BJ (cell line): ENCODE results near the gene LAMA3. TPM values are rescaled to one million over a fixed set of nuclear protein-coding genes. Genes with fewer than 3 reads are reported as not detected.

ENCODE experiments used
- CTCF ChIA-PET: fragments of 350-600 bp; formaldehyde crosslinking; extraction: SDS; loops from one replicate; lab custom pipeline; 2021; ENCODE audit warnings: antibody characterized with exemption, inconsistent platforms; lab: Yijun Ruan, JAX
- POLR2A ChIA-PET: fragments of 300-600 bp; sonication (Branson Sonifier 250); formaldehyde crosslinking; extraction: SDS; loops from one replicate; lab custom pipeline; 2021; ENCODE audit warnings: antibody characterized with exemption; lab: Charles Lee
- DNase-seq: peaks from one replicate; pipeline ENCODE4 v3.0.0-alpha.2; 2011; ENCODE audit warnings: low read depth
- H3K27me3 ChIP-seq: 2 replicates; pipeline ENCODE4 v1.6.0; 2011; ENCODE audit warnings: low read length; ENCODE audit not compliant: control insufficient read depth, insufficient read depth
- H3K36me3 ChIP-seq: 2 replicates; pipeline ENCODE4 v1.5.1; 2011; ENCODE audit warnings: low read length; ENCODE audit not compliant: control insufficient read depth, insufficient read depth
- H3K4me3 ChIP-seq: 2 replicates; pipeline ENCODE4 v1.5.1; 2011; ENCODE audit warnings: low read depth, mild to moderate bottlenecking, control low read depth, low read length
- CTCF ChIP-seq: IDR thresholded peaks from 2 replicates; pipeline ENCODE4 v1.5.1; 2011; ENCODE audit warnings: low read depth, mild to moderate bottlenecking, control low read depth, inconsistent platforms, low read length, moderate library complexity; ENCODE audit not compliant: insufficient read depth
- polyA plus RNA-seq: library from polyadenylated mRNA; depleted of rRNA; stranded (reverse); fragments of >200 nt; gene quantifications from 2 replicates; pipeline ENCODE4 v1.2.3, GENCODE V29; 2011

Gene LAMA3
- polyA plus RNA-seq, 1 experiment = 5.6 TPM

GRCh38 chr18:23855721-23856120 lies 166.5 kb downstream of the LAMA3 start:
- Histone ChIP-seq H3K36me3 (no peaks in the 10 kb centered on the region; the same call in 1 of the 2 replicates), H3K4me3 (no peak overlapping the region), H3K27me3 (no peaks in the 10 kb centered on the region)
- CTCF ChIA-PET = no interaction called here
- DNase-seq = no peak
- no peak for TF ChIP-seq CTCF
- POLR2A ChIA-PET = no interaction called here

GRCh38 chr18:23856466-23857163 lies 167.4 kb downstream of the LAMA3 start:
- POLR2A ChIA-PET = no interaction called here
- TF ChIP-seq CTCF = no peak
- H3K27me3 ChIP-seq = no peaks in the 10 kb centered on the region
- no peak overlapping the region for H3K4me3 ChIP-seq
- no peaks in the 10 kb centered on the region for H3K36me3 ChIP-seq
- no peak for DNase-seq
- CTCF ChIA-PET = interaction anchor here (1.4 kb wide), 1 partner anchor 62 kb away, joined by 3 read pairs; no protein-coding TSS in a partner anchor

GRCh38 chr18:23857164-23857552 lies 167.9 kb downstream of the LAMA3 start:
- DNase-seq = no peak
- CTCF ChIA-PET = interaction anchor here (1.4 kb wide), 1 partner anchor 61 kb away, joined by 3 read pairs; no protein-coding TSS in a partner anchor
- no peak overlapping the region for H3K4me3 ChIP-seq
- POLR2A ChIA-PET = no interaction called here
- no peak for TF ChIP-seq CTCF
- H3K27me3 ChIP-seq = no peaks in the 10 kb centered on the region
- no peaks in the 10 kb centered on the region for H3K36me3 ChIP-seq

- no peaks in the 10 kb centered on the region for H3K27me3 ChIP-seq
- POLR2A ChIA-PET = no interaction called here
- H3K36me3 ChIP-seq = no peaks in the 10 kb centered on the region
- no peak overlapping the region for H3K4me3 ChIP-seq
- CTCF ChIA-PET = interaction anchor here (1.4 kb wide), 1 partner anchor 61 kb away, joined by 3 read pairs; no protein-coding TSS in a partner anchor
- TF ChIP-seq CTCF = no peak
- no peak for DNase-seq
Observed at GRCh38 chr18:23857756-23858155, 168.5 kb downstream of the LAMA3 start.

GRCh38 chr18:23859466-23860336 lies 170.4 kb downstream of the LAMA3 start:
- Histone ChIP-seq H3K36me3 (no peaks in the 10 kb centered on the region), H3K27me3 (no peaks in the 10 kb centered on the region), H3K4me3 (no peak overlapping the region)
- no peak for TF ChIP-seq CTCF
- DNase-seq = no peak
- CTCF ChIA-PET = interaction anchor here (3.4 kb wide), 1 partner anchor 59 kb away, joined by 14 read pairs; no protein-coding TSS in a partner anchor
- POLR2A ChIA-PET = no interaction called here
